Gastrocnemius medialis (tissue), 4 donors: ENCODE results near the gene MEIS2.

Source experiments
- CTCF ChIP-seq, 5 experiments: fragments of 450-650 bp in 3 of 5; fragments of 200-600 bp in 2 of 5; sonication (generic) in 2 of 5; IDR thresholded peaks in 4 of 5; conservative IDR thresholded peaks in 1 of 5; 1 replicate in 4 of 5; 2 replicates in 1 of 5; pipeline ENCODE4 v1.5.1; 2016 to 2019; ENCODE audit warnings: antibody characterized with exemption in 5 of 5, mild to moderate bottlenecking in 3 of 5, moderate library complexity in 3 of 5
- POLR2A ChIP-seq, 2 donors: fragments of 450-650 bp; IDR thresholded peaks; one replicate each; pipeline ENCODE4 v1.6.1; 2017; ENCODE audit warnings: antibody characterized with exemption in 2 of 2, mild to moderate bottlenecking in 2 of 2, moderate library complexity in 2 of 2

GRCh38 chr15:37041836-37042235 lies 58.5 kb downstream of the MEIS2 start:
- TF ChIP-seq POLR2A (IDR thresholded peaks at IDR 0.05) = no peak
- TF ChIP-seq CTCF (IDR thresholded peaks at IDR 0.05 in 4 of 5, conservative IDR thresholded peaks at IDR 0.05 in 1 of 5) = no peak
